K562 (cell line): Measurements from ENCODE around the gene MTA1. TPM values are rescaled to one million over a fixed set of nuclear protein-coding genes. Genes with fewer than 3 reads are reported as not detected.

Experiments used
- ARHGAP35 ChIP-seq: fragments of 450-650 bp; IDR thresholded peaks from 2 replicates; pipeline ENCODE4 v1.6.1; 2018; ENCODE audit not compliant: partially characterized antibody
- ATF7 ChIP-seq: fragments of 450-650 bp; IDR thresholded peaks from 2 replicates; pipeline ENCODE4 v1.7.1; 2014; ENCODE audit warnings: mild to moderate bottlenecking, moderate library complexity
- BCOR ChIP-seq: fragments of 450-650 bp; IDR thresholded peaks from 2 replicates; pipeline ENCODE4 v1.6.1; 2016
- CREBBP ChIP-seq: IDR thresholded peaks from one replicate; pipeline ENCODE4 v1.6.1; 2012; ENCODE audit warnings: low read depth, mild to moderate bottlenecking, control low read depth, inconsistent platforms, low read length
- DDX20 ChIP-seq: fragments of 450-650 bp; IDR thresholded peaks from 2 replicates; pipeline ENCODE4 v1.6.1; 2016; ENCODE audit warnings: missing genetic modification characterization, low read depth, mild to moderate bottlenecking, missing compliant biosample characterization, moderate library complexity
- ELF1 ChIP-seq: fragments of 200-800 bp; sonication (Bioruptor generic); IDR thresholded peaks from 2 replicates; pipeline ENCODE4 v1.6.1; 2016; ENCODE audit warnings: missing genetic modification characterization, missing compliant biosample characterization
- FOSL1 ChIP-seq: fragments of 200-800 bp; sonication (Bioruptor generic); conservative IDR thresholded peaks from 2 replicates; pipeline ENCODE4 v1.6.1; 2016; ENCODE audit warnings: missing genetic modification characterization, missing compliant biosample characterization
- HNRNPH1 ChIP-seq: fragments of 200-400 bp; formaldehyde crosslinking; optimal IDR thresholded peaks from 2 replicates; pipeline ENCODE3; 2017; ENCODE audit warnings: low read depth, mild to moderate bottlenecking, low read length, moderate library complexity
- ILK ChIP-seq: fragments of 450-650 bp; IDR thresholded peaks from 2 replicates; pipeline ENCODE4 v1.6.1; 2016; ENCODE audit warnings: missing genetic modification characterization, low read depth, mild to moderate bottlenecking, missing compliant biosample characterization, moderate library complexity, borderline replicate concordance
- JUN ChIP-seq, 2 experiments: sonication (generic) in 1 of 2; formaldehyde crosslinking in 1 of 2; IDR thresholded peaks; 2 replicates each; pipeline versions ENCODE4 v1.6.1 to v1.8.0; 2012 to 2022; ENCODE audit warnings: borderline replicate concordance in 2 of 2, mild to moderate bottlenecking in 2 of 2, improper control_type of control experiment in 1 of 2, low read depth in 1 of 2, low read length in 1 of 2, missing genetic modification reagents in 1 of 2
- MCM3 ChIP-seq: fragments of 450-650 bp; IDR thresholded peaks from 2 replicates; pipeline ENCODE4 v1.6.1; 2016
- MTA2 ChIP-seq: fragments of 450-650 bp; IDR thresholded peaks from 2 replicates; pipeline ENCODE4 v1.6.1; 2016; ENCODE audit warnings: low read depth
- NCOR1 ChIP-seq: fragments of 450-650 bp; IDR thresholded peaks from 2 replicates; pipeline ENCODE4 v1.6.1; 2016; ENCODE audit warnings: mild to moderate bottlenecking, moderate library complexity
- RFX1 ChIP-seq: fragments of 450-650 bp; IDR thresholded peaks from 2 replicates; pipeline ENCODE4 v1.6.1; 2016; ENCODE audit warnings: mild to moderate bottlenecking, moderate library complexity
- RUNX1 ChIP-seq: sonication (generic); IDR thresholded peaks from 2 replicates; pipeline ENCODE4 v1.6.1; 2016; ENCODE audit warnings: antibody characterized with exemption, low read depth
- SRSF1 ChIP-seq: fragments of 200-400 bp; formaldehyde crosslinking; IDR thresholded peaks from 2 replicates; pipeline ENCODE4 v1.6.1; 2017; ENCODE audit warnings: mild to moderate bottlenecking, low read depth, low read length, moderate library complexity
- TCF7L2 ChIP-seq: fragments of 150-350 bp; IDR thresholded peaks from 2 replicates; pipeline ENCODE4 v1.6.1; 2016; ENCODE audit warnings: low read depth, mild to moderate bottlenecking, low read length, moderate library complexity
- TEAD4 ChIP-seq, 2 experiments: sonication (generic) in 1 of 2; formaldehyde crosslinking in 1 of 2; IDR thresholded peaks; 2 replicates each; pipeline versions ENCODE4 v1.6.1 to v1.8.0; 2012 to 2022; ENCODE audit warnings: borderline replicate concordance in 1 of 2, inconsistent platforms in 1 of 2, low read length in 1 of 2, mild to moderate bottlenecking in 1 of 2, missing genetic modification reagents in 1 of 2
- TRIM25 ChIP-seq: fragments of 450-650 bp; IDR thresholded peaks from 2 replicates; pipeline ENCODE4 v1.7.0; 2016; ENCODE audit warnings: borderline replicate concordance
- XRCC5 ChIP-seq: fragments of 200-400 bp; formaldehyde crosslinking; IDR thresholded peaks from 2 replicates; pipeline ENCODE4 v1.6.1; 2017; ENCODE audit warnings: low read depth, mild to moderate bottlenecking, low read length
- ZNF511 ChIP-seq: sonication (generic); formaldehyde crosslinking; IDR thresholded peaks from 2 replicates; pipeline ENCODE4 v1.8.0; 2022; ENCODE audit warnings: mild to moderate bottlenecking, missing genetic modification reagents
- ZNF76 ChIP-seq: fragments of 250-450 bp; sonication (Bioruptor Pico); IDR thresholded peaks from 2 replicates; pipeline ENCODE4 v1.4.0; 2020; ENCODE audit warnings: mild to moderate bottlenecking, moderate library complexity, borderline replicate concordance
- ZNF780A ChIP-seq: fragments of 250-450 bp; sonication (Bioruptor Pico); IDR thresholded peaks from 2 replicates; pipeline ENCODE4 v1.5.0; 2021; ENCODE audit warnings: mild to moderate bottlenecking
- ZSCAN29 ChIP-seq: fragments of 450-650 bp; IDR thresholded peaks from 2 replicates; pipeline ENCODE4 v1.6.1; 2017
- polyA plus RNA-seq, 8 experiments: library from polyadenylated mRNA; depleted of rRNA in 4 of 8; stranded (reverse) in 5 of 8; unstranded in 3 of 8; fragments of >200 nt; fragmentation: Nextera tagmentation in 2 of 8; fragmentation: Illumina TruSeq in 1 of 8; extraction: Ambion mirVana in 2 of 8; extraction: Trizol in 1 of 8; gene quantifications; 2 replicates each; pipeline versions ENCODE4 v1.2.1 to v1.2.3, GENCODE V29; 2011 to 2014; ENCODE audit warnings: inconsistent platforms in 1 of 8, missing spikeins in 1 of 8
- total RNA-seq, 7 experiments: library from RNA; depleted of rRNA in 6 of 7; stranded (reverse); fragments of >200 nt in 6 of 7; fragmentation: Illumina TruSeq in 2 of 7; extraction: Trizol in 2 of 7; gene quantifications; 2 replicates each; pipeline versions ENCODE4 v1.2.1 to v1.2.3, GENCODE V29; 2011 to 2021; ENCODE audit warnings: low replicate concordance in 1 of 7
- TF ChIP-seq, protein P1 (sequence below): fragments of 250-450 bp; sonication (Bioruptor Pico); IDR thresholded peaks from 2 replicates; pipeline ENCODE4 v1.5.0; 2020; ENCODE audit warnings: mild to moderate bottlenecking, borderline replicate concordance

The MTA1 gene
- total and polyA plus RNA-seq, 9 of the 15 experiments (the other 6 are each of a cell fraction or from before 2014, with no cell fraction given) = 0.13 to 118 (median 32.3) TPM

DNA sequence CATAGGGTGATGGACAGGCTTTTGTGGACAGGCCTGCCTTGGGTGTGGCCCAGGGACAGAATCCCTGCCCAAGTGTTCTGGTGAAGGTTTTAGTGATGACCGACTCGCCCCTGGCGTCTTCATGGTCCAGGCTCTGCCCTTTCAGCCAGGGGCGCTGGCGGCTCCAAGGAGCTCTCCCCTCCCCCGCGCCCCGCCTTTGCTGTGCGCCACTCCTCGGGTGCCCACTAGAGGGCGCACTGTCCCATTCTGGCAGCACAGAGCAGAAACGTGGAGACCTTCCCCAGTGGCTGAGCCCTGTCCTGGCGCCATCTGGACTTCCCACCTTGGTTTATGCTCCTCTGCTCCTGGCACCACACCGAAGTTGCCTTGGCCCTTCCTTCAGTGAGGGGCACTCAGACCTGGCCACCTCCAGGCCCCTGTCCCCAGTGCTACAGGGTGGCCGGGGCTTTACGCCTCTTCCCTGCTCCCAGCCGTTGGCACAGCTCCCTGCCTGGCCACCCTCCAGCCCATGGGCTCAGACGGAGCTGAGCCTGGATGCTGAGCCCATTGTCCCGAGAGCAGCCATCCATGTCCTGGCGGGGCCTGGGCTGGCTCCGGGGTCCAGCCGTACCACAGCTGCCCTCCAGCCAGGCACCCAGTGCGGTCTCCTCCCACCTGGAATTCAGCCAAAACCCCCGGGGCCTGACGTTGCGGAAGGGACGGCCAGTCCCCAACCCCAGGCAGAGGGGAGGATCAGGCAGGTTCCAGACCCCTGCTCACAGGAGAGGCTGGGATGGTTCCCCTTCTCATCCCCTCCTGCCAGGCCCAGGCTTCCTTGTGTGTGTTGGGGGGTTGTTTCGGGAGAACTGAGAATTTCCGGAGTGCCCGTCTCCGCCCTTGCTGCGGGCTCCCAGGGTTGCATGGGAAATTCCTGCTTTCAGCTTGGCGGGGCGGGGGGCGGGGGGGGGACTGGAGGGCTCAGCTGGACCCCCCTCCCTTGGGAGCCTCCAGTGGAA is 61.5 kb downstream of the MTA1 start (continued):
- no peak for TF ChIP-seq ZNF780A
- TF ChIP-seq ZNF511 (CRISPR knock-in tag) = no peak
- TF ChIP-seq, protein P1, sequence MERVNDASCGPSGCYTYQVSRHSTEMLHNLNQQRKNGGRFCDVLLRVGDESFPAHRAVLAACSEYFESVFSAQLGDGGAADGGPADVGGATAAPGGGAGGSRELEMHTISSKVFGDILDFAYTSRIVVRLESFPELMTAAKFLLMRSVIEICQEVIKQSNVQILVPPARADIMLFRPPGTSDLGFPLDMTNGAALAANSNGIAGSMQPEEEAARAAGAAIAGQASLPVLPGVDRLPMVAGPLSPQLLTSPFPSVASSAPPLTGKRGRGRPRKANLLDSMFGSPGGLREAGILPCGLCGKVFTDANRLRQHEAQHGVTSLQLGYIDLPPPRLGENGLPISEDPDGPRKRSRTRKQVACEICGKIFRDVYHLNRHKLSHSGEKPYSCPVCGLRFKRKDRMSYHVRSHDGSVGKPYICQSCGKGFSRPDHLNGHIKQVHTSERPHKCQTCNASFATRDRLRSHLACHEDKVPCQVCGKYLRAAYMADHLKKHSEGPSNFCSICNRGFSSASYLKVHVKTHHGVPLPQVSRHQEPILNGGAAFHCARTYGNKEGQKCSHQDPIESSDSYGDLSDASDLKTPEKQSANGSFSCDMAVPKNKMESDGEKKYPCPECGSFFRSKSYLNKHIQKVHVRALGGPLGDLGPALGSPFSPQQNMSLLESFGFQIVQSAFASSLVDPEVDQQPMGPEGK (CRISPR knock-in tag) = no peak
- no peak for TF ChIP-seq RUNX1
- peak; percentile 97 for TF ChIP-seq XRCC5
- TF ChIP-seq TEAD4 (IDR thresholded peaks at IDR 0.05; ENCODE audit: low read length) = no peak
- TF ChIP-seq TEAD4 (CRISPR knock-in tag; IDR thresholded peaks at IDR 0.05; ENCODE audit: borderline replicate concordance) = no peak
- TF ChIP-seq CREBBP = no peak
- TF ChIP-seq ATF7 = peak; percentile 59; the same call in 1 of the 2 replicates
- no peak for TF ChIP-seq HNRNPH1
- no peak; the same call in 1 of the 2 replicates for TF ChIP-seq NCOR1
- no peak for TF ChIP-seq ILK (tag)
- 0 out of 2 replicates have a peak, but pooled peaks have one; percentile 23 for TF ChIP-seq ELF1 (tag)
- TF ChIP-seq FOSL1 (tag) = no peak
- TF ChIP-seq TCF7L2 = no peak
- TF ChIP-seq RFX1 = no peak
- no peak for TF ChIP-seq SRSF1
- no peak for TF ChIP-seq MCM3
- TF ChIP-seq DDX20 (tag) = no peak
- TF ChIP-seq BCOR = peak; percentile 57
- no peak for TF ChIP-seq ARHGAP35
- TF ChIP-seq TRIM25 = no peak
- TF ChIP-seq MTA2 = no peak
- no peak for TF ChIP-seq JUN (IDR thresholded peaks at IDR 0.05; ENCODE audit: borderline replicate concordance, low read depth, low read length)
- no peak for TF ChIP-seq JUN (CRISPR knock-in tag; IDR thresholded peaks at IDR 0.05; ENCODE audit: borderline replicate concordance)
- TF ChIP-seq ZSCAN29 = no peak
- no peak for TF ChIP-seq ZNF76 (CRISPR knock-in tag)
